D721Med (cell line): Measurements from ENCODE around the gene RNASEH2A.

Source experiments
- DNase-seq: peaks from one replicate; pipeline ENCODE4 v3.0.0; 2011; ENCODE audit warnings: low spot score; ENCODE audit not compliant: insufficient read length
- FAIRE-seq: peaks from 2 replicates; lab custom pipeline; 2011; peaks lifted over from hg19 to GRCh38; lab: Jason Lieb, UNC
- CTCF ChIP-seq: IDR thresholded peaks from 2 replicates; pipeline ENCODE4 v1.5.1; 2012; ENCODE audit warnings: mild to moderate bottlenecking, control low read depth; ENCODE audit not compliant: insufficient read depth; ENCODE audit errors: missing control alignments

RNASEH2A gene

GRCh38 chr19:12806242-12807081, at the start of gene RNASEH2A:
Gene RNASEH2A, plus strand, starts transcription at chr19:12806584. Its CDS starts 90 bp downstream, at chr19:12806674.
- TF ChIP-seq CTCF, result no peak
- DNase-seq (peak; percentile 96), FAIRE-seq (no peak)

- FAIRE-seq, result no peak
- peak; percentile 60 for TF ChIP-seq CTCF
- peak; percentile 81 for DNase-seq
Observed at GRCh38 chr19:12757544-12758274, 48.7 kb upstream of the RNASEH2A start.

- no peak for DNase-seq
Observed at GRCh38 chr19:12759686-12760085, 46.7 kb upstream of the RNASEH2A start.

GRCh38 chr19:12763100-12763499, 43.3 kb upstream of the RNASEH2A start:
- no peak for FAIRE-seq

More at GRCh38 chr19:12759686-12760085, 46.7 kb upstream of the RNASEH2A start:
- FAIRE-seq, result no peak
- TF ChIP-seq CTCF, result no peak

GRCh38 chr19:12764698-12765097, 41.7 kb upstream of the RNASEH2A start:
- no peak for DNase-seq
- FAIRE-seq, result no peak
- no peak for TF ChIP-seq CTCF

More at GRCh38 chr19:12763100-12763499, 43.3 kb upstream of the RNASEH2A start:
- no peak for TF ChIP-seq CTCF
- DNase-seq, result no peak

- peak; percentile 80 for TF ChIP-seq CTCF
- no peak for FAIRE-seq
- no peak for DNase-seq
Observed at GRCh38 chr19:12766051-12766521, 40.3 kb upstream of the RNASEH2A start.
